Stimulated activated CD4-positive, alpha-beta T cell treated with anti-CD3 and anti-CD28 coated beads, Interleukin-1b, Interleukin-23, amount 100 ng/mL, for 4 hours (primary cell): ENCODE data around the gene ZNF408.

Source experiments
- DNase-seq, 2 donors: peaks; one replicate each; pipeline ENCODE4 v3.0.0-alpha.2; 2020; ENCODE audit warnings: low read depth in 2 of 2

Gene ZNF408

DNA sequence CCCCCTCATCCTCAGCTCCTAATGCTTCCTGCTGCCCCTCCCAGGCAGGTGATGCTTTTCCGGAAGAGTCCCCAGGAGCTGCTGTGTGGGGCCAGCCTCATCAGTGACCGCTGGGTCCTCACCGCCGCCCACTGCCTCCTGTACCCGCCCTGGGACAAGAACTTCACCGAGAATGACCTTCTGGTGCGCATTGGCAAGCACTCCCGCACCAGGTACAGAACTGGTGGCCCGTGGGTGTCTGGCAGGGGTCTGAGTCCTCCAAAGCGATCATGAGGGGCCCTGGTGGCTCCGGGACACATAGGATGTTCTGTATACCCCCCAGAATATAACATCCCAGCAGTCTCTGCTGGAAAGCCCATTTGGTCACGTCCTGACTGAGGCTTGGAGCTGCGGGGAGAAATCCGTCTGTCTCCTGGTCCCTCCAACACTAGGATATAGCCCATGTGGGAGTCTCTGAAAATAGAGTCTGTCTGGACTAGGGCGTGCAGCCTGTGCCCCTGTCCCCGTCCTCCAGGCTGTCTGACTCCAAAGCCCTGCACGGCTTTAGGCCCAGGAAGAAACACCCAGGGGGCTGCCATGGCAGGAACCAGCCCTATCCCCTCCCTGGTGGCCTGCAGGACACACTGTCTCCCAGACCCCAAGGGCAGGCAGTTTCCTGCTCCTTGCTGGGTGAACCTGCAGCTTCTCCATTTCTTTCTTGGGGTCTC, 27.3 kb downstream of the ZNF408 start:
- no peak for DNase-seq

DNA sequence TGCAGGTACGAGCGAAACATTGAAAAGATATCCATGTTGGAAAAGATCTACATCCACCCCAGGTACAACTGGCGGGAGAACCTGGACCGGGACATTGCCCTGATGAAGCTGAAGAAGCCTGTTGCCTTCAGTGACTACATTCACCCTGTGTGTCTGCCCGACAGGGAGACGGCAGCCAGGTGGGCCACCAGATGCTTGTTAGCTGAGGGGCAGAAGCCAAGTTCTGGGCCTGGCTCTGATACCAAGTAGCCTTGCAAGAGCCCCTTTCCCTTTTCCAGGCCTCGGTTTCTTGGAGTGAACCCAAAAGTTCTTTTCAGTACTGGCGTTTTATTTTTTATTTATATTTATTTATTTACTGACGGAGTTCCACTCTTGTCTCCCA, 27.8 kb downstream of the ZNF408 start:
- DNase-seq = no peak

DNA sequence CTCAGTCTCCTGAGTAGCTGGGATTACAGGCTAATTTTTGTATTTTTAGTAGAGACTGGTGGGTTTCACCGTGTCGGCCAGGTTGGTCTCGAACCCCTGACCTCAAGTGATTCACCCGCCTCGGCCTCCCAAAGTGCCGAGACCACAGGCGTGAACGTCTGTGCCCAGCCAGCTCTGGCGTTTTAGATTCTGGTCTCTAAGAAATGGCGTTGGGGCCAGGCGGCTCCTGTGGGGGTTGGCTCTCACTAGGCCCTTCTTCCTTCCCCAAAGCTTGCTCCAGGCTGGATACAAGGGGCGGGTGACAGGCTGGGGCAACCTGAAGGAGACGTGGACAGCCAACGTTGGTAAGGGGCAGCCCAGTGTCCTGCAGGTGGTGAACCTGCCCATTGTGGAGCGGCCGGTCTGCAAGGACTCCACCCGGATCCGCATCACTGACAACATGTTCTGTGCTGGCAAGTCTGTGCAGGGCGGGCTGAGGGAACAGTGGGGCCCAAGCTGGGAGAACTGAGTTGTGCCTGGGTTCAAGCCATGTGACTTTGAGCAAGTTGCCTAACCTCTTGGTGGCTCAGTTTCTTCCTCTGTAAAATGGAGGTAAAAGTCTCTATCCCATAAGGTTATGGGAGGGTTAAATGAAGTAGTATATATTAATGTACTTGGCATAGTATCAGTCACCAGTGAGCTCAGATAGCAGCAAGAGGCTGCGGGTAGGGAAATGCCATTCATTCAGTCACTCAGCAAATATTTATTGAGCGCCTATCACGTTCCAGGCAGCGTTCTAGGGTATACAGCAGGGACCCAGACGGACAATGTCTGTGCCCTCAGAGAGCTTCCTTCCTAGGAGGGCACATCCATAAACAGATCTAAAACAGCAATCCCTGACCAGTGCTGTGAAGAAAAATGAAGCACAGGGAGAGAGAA, 28.5 kb downstream of the ZNF408 start:
- DNase-seq = no peak

DNA sequence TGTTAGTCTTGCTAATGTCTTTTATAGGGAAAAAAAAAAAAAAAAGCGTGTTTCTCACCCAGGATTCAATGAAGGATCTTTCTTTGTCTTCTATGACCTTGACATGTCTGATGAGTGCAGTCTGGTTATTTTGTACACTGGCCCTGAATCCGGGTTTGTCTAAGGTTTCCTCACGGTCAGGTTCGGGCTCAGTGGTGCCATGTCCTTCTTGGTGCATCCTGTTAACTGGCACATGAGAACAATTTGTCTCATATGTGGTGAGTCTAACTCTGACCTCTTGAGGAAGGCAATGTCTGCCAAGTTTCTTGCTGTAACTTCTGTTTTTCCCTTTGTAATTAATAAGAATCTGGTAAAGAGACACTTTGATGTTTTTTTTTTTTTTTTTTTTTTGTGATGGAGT, 30.7 kb downstream of the ZNF408 start:
- no peak for DNase-seq

DNA sequence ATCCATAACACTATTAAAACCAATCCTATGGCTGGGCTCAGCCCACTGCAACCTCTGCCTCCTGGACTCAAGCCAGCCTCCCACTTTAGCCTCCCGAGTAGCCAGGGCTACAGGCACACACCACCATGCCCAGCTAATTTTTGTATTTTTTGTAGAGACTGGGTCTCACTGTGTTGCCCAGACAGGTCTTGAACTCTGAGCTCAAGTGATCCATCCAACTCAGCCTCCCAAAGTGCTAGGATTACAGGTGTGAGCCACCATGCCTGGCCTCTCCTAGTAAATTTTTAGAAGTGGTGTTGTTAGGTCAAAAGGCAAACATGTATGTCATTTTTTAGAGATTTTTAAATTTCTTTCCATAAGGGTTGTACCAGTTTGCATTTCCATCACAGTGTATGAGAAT, 32.4 kb downstream of the ZNF408 start:
- no peak for DNase-seq

DNA sequence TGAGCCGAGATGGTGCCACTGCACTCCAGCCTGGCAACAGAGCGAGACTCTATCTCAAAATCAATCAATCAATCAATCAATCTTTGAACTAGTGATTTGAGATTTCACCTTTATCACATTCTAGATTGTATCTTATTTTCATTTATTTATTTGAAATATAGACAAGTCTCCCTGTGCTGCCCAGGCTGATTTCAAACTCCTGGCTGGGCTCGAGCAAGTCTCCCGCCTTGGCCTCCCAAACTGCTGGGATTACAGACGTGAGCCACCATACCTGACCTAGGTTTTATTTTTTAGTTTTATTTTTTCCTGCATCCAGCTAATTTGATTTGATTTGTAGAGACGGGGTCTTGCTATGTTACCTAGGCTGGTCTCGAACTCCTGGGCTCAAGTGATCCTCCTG, 35.3 kb downstream of the ZNF408 start:
- no peak for DNase-seq

- no peak for DNase-seq
These were observed 35.8 kb downstream of the ZNF408 start for GRCh38 chr11:46736615-46737014.

GRCh38 chr11:46737699-46738098, 36.9 kb downstream of the ZNF408 start:
- DNase-seq = no peak

- no peak for DNase-seq
These were observed 38.1 kb downstream of the ZNF408 start for GRCh38 chr11:46738887-46739286.

- no peak for DNase-seq
These were observed 41.0 kb downstream of the ZNF408 start for GRCh38 chr11:46741600-46742484.

DNA sequence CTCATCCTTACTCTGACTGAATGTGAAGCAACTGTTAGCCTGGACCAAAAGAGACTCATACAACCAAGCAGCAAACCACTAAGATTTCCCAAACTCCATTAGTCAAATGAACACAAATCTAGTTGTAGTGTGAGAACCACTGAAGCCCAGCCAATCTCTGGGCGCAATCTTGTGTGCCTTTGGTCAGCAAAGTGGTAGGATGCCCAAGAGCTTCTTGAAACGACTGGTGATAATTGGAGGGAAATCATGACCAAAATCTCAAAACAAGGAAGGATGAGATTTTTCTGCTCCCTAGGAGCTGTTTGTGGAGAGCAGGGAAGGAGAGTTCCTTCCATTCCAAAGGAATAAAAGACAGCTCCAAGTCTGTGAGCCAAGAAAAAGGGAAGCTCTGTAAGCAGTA, 42.2 kb downstream of the ZNF408 start:
- DNase-seq = no peak

DNA sequence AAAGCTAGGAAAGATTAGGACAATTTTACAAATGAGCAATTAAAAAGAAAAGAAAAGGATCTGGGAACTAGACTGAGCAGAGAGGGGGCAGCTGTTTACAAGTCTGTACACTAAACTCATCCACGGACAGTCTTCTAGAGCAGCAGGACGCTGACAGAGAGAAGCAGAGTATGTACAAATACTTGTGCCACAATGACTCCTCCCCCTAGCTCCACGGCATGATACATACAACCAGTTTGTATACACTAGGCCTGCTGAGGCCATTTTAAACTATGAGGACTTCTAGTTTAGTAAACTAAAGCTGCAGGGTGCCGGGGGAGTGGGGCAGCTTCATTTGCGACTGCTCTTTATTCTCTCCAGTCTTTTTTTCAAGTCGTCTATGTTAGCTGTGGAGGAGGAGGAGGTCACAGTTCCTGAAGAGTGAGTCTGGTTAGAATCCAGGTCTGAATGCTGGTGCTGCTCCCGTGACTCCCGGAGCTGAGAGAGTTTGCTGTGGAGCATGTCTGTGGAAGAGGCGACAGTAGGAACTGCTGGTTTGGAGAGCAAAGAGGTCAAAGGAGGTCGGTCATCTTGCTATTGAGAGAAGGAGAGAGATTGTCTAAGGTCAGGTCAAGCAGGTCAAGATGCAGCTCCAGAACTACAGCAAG, 43.0 kb downstream of the ZNF408 start:
- no peak for DNase-seq

GRCh38 chr11:46745328-46745727, 44.5 kb downstream of the ZNF408 start:
- DNase-seq = no peak

DNA sequence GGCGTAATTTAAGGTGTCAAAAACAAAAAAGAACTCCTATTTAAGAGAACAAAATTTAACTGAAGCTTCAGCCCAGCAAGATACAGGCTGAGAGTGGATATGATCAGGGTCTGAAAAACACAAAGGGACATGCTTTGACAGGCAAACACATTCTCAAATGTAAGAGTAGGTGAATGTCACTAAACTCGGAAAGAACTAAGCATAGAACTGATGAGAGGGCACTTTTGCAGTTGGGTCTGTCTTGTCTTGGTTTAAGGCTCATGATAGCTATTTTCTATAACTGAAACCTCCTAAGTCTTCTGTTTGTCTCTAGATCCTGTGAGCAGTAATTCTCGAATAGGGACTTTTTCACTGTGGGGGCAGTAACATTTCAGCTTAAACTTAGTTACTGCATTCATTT, 45.2 kb downstream of the ZNF408 start:
- DNase-seq = no peak

GRCh38 chr11:46747150-46747549, 46.3 kb downstream of the ZNF408 start:
- no peak for DNase-seq
